Heart right ventricle (tissue), 16 donors: ENCODE data around the gene HSFY2. TPM values are rescaled to one million over a fixed set of nuclear protein-coding genes. Genes with fewer than 3 reads are reported as not detected.
"Not testable (repeated sequence)": the region's sequence is repeated elsewhere in the genome, so short reads cannot be mapped to it uniquely, and the experiment has no call there.

Experiments used
- ATAC-seq, 8 donors: fragments of 200-7000 bp; cut with Tn5 transposase; one replicate each; pipeline ENCODE4 v1.9.1; 2020; ENCODE audit warnings: mild to moderate bottlenecking in 8 of 8, moderate library complexity in 8 of 8, moderate number of reproducible peaks in 1 of 8
- DNase-seq, 2 donors: peaks; one replicate each; pipeline ENCODE4 v3.0.0-alpha.2; 2020
- H3K27ac ChIP-seq, 10 donors: fragments of 200-600 bp; sonication (generic) in 2 of 10; one replicate each; pipeline versions ENCODE4 v1.5.0 to v1.8.0; 2020 to 2022; ENCODE audit warnings: mild to moderate bottlenecking in 3 of 10
- H3K27me3 ChIP-seq, 7 donors: fragments of 200-600 bp; one replicate each; pipeline ENCODE4 v1.8.0; 2021 to 2022; ENCODE audit warnings: mild to moderate bottlenecking in 2 of 7
- H3K36me3 ChIP-seq, 9 donors: fragments of 200-600 bp; sonication (generic) in 1 of 9; one replicate each; pipeline versions ENCODE4 v1.5.0 to v1.8.0; 2020 to 2022; ENCODE audit warnings: mild to moderate bottlenecking in 2 of 9
- H3K4me1 ChIP-seq, 9 donors: fragments of 200-600 bp; sonication (generic) in 1 of 9; one replicate each; pipeline versions ENCODE4 v1.5.0 to v1.8.0; 2020 to 2022; ENCODE audit warnings: mild to moderate bottlenecking in 4 of 9
- H3K4me3 ChIP-seq, 10 donors: fragments of 200-600 bp; sonication (generic) in 2 of 10; one replicate each; pipeline versions ENCODE4 v1.5.0 to v1.8.0; 2020 to 2022; ENCODE audit warnings: mild to moderate bottlenecking in 7 of 10, moderate library complexity in 2 of 10
- H3K9me3 ChIP-seq, 11 donors: fragments of 200-600 bp in 10 of 11; sonication (generic) in 2 of 11; one replicate each; pipeline versions ENCODE4 v1.5.0 to v1.8.0; 2013 to 2022; ENCODE audit warnings: mild to moderate bottlenecking in 2 of 11, control low read depth in 1 of 11, moderate library complexity in 1 of 11
- WGBS, 2 donors: extraction: QIAGEN DNeasy Blood & Tissue Kit; methylation state at CpG; one replicate each; pipeline ENCODE4 v1.1.7; 2013; ENCODE audit warnings: inconsistent platforms in 1 of 2; 5-methylcytosine and 5-hydroxymethylcytosine counted together
- intact Hi-C, 10 donors: fragments of 100-400 bp; cut with DNase I; formaldehyde crosslinking; loops; one replicate each; pipeline versions ENCODE4 v1.11.1 to v1.14.2; 2022
- long read RNA-seq, 3 donors: library from polyadenylated mRNA; unstranded; transcript quantifications; one replicate each; pipeline ENCODE4 v2.0.0, GENCODE V29; 2020 to 2021
- polyA plus RNA-seq, 2 donors: library from polyadenylated mRNA; stranded (reverse); fragments of 200-250 nt; gene quantifications; one replicate each; pipeline ENCODE4 v1.2.3, GENCODE V29; 2013
- total RNA-seq, 10 donors: library from RNA; stranded (reverse); fragmentation: NEBNext Ultra II Directional in 3 of 10; extraction: Animal tissue kit (Norgen Biotek cat#: 25700) in 3 of 10; gene quantifications; one replicate each; pipeline versions ENCODE4 v1.2.1 to v1.2.4, GENCODE V29; 2021 to 2023
- donor health status: Arrhythmogenic right ventricular cardiomyopathy.
- donor health status: ischemic (EF 13 %, LVEDD 7.1; RV severe dilation, severe dysfunction).
- donor health status: healthy with polysubstance abuse.
- donor health status: DM: no; HTN: yes; CAD: no.
- donor health status: DM: no; HTN: no; CAD: no.
- donor health status: ischemic (EF 25% LVEDD 6.9; RV normal size, moderate dysfunction).
- donor health status: ischemic (EF 25% LVEDD 5.7; RV mildly dilated, moderate dysfunction).
- donor health status: healthy.
- donor health status: DM: yes; HTN: yes; CAD: no.
- donor health status: Ischemic cardiomyopathy.
- donor health status: ischemic (EF 35%, LVEDD 5.7; RV mildly dilated, moderate dysfunction).
- donor health status: nonischemic (EF 11% LVEDD 7.7; RV severe dilation, severe dysfunction).
- donor health status: DM: yes; HTN: yes; CAD: no.
- donor health status: PGD.
- donor health status: ischemic (EF 29% LVEDD 5.4; RV normal size, mild dysfunction).
- donor health status: nonischemic (EF 23%, LVEDD 6.1; RV moderate dilation, normal function).

HSFY2 gene, protein sequence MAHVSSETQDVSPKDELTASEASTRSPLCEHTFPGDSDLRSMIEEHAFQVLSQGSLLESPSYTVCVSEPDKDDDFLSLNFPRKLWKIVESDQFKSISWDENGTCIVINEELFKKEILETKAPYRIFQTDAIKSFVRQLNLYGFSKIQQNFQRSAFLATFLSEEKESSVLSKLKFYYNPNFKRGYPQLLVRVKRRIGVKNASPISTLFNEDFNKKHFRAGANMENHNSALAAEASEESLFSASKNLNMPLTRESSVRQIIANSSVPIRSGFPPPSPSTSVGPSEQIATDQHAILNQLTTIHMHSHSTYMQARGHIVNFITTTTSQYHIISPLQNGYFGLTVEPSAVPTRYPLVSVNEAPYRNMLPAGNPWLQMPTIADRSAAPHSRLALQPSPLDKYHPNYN
- total RNA-seq (under 1 TPM in 3 of 10 donors, not detected in 7; 0.16 to 0.32 (median 0.30) TPM), polyA plus RNA-seq (under 1 TPM; 0.03 to 0.29 TPM)
- long read RNA-seq, donor 1 = 0 reads
- long read RNA-seq, donor 2 = 0 reads
- long read RNA-seq, donor 3 = 0 reads

DNA sequence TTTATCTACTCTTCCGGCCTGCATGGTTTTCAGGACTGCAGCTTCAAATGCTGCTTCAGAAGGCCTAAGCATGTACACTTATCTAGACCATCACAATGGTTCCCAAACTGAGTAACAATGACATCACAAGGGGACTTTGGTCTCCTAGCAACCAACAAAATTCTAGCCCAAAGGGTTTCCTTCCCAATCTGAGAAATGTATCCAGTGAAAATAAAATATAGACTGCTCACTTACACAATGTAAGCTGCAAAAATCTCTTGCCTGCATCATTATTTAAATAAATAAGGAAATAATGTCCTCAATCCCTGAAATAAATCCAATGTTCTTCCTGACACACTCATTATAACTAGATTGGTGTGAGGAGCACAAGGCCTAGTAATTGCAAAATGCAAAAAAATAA, at the start of gene HSFY2:
HSFY2 (minus strand) TSS at position 101 of the 400 bp plus-strand sequence. CDS start 117 bp downstream, outside the sequence.
- no CpG with 5 or more reads among the region's 1 CpG for WGBS, 2 donors
- intact Hi-C loops, ATAC-seq: not testable (repeated sequence)

DNA sequence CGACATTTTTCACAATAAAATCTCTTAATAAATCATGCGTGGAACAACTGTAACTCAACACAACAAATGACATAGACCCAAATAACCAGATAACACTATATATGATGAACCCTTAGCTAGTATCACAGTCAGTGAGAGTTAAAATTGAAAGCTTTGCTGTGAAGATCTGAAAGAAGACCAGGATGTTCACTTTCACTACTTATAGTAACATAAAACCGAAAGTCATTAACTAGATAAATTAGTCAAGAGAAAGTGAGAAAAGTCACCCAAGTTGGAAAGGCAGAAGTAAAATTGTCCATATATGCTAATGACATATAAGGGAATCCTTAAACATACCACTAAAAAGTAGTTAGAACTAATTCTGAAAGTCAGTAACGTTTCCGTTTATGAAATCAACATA, 42.2 kb upstream of the HSFY2 start:
- H3K9me3 ChIP-seq, H3K4me3 ChIP-seq, intact Hi-C loops, ATAC-seq, H3K27me3 ChIP-seq, H3K4me1 ChIP-seq, DNase-seq, H3K27ac ChIP-seq, H3K36me3 ChIP-seq: not testable (repeated sequence)
- no CpG with 5 or more reads among the region's 5 CpGs for WGBS, 2 donors

More for the DNA sequence above, at the start of gene HSFY2:
- H3K27me3 ChIP-seq, H3K27ac ChIP-seq, H3K4me1 ChIP-seq, DNase-seq, H3K36me3 ChIP-seq, H3K9me3 ChIP-seq, H3K4me3 ChIP-seq: not testable (repeated sequence)

DNA sequence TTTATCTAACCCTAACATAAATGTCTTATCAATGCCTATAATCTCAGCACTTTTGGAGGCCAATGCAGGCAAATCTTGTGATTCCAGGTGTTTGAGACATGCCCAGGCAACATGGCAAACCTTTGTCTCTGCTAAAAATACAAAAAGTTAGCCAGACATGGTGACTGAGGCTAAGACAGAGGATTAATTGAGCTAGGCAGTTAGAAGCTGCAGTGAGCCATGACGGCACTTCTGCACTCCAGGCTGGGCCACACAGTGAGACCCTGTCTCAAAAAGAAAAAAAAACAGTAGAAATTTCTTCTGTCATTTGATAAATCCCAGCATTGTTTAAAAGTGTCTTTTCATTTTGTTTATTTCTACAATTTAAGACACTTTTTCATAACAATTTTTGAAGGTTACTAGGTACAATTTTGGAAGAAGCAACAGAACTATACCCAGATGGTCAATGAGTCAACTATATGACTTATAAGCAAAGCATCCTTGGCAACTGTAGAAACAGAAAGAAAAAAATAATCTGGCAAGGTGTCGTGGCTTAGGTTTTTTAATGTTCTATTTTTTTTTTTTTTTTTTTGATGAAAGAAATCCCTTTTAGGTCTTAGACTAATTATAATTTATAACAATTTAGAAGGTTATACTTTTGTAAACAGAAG, 15.3 kb upstream of the HSFY2 start:
- ATAC-seq, H3K27me3 ChIP-seq, intact Hi-C loops, H3K36me3 ChIP-seq, DNase-seq, H3K27ac ChIP-seq, H3K4me3 ChIP-seq, H3K4me1 ChIP-seq, H3K9me3 ChIP-seq: not testable (repeated sequence)
- no CpG with 5 or more reads among the region's 2 CpGs for WGBS, 2 donors

DNA sequence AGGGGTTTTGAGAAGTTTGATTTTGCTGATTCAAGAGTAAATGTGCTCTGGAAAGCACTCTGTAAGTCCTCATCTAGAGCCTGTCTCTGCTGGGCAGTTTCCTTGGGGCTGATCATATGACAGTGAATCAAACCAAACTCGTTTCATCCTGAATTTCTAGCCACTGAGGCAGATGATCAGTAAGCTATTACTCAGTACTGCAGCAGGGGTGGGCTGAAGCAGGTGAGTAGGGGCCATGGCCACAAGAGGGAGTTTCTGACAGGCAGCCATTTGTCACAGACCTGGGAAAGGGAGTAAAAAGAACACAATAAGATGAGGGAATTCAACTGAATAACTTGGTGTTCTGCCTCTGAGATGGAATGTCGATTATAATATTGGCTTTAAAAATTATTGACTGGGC, 19.5 kb downstream of the HSFY2 start:
- no CpG with 5 or more reads among the region's 2 CpGs for WGBS, 2 donors
- H3K4me1 ChIP-seq, H3K27me3 ChIP-seq, H3K36me3 ChIP-seq, H3K4me3 ChIP-seq, intact Hi-C loops, H3K27ac ChIP-seq, DNase-seq, H3K9me3 ChIP-seq, ATAC-seq: not testable (repeated sequence)

DNA sequence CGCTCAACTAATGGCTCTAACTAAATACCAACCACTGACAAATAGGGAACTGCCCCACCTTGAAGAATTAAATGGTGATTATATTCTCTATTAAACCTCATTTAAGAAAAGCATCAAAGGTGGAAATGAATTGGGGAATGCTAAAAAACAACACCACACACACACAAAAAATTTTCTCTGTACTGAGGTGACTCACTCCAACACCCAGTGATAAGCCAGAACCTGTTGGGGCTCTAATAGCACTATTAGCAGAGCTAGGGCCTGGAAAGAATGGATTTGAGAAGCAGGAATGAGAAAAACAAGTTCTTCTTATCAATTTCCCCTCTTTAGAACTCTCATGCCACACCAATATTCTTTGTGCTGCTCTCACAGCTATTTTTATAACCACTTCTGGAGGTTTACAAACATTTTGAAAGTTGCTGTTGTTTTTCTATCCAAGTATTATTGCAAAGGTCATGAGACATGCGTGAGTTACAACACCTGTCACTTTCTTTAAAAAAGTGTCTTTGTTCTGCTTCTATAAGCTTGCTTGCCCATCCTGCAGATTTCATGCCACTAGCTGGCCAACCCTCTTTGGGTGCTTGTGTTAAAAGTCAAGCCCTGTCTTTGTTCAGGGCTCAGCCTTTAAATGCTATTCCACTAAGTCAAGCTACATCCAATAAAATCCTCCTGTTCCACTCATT, 20.3 kb downstream of the HSFY2 start:
- no CpG with 5 or more reads among the region's 2 CpGs for WGBS, 2 donors
- H3K4me1 ChIP-seq, H3K27me3 ChIP-seq, H3K9me3 ChIP-seq, H3K27ac ChIP-seq, intact Hi-C loops, DNase-seq, H3K36me3 ChIP-seq, ATAC-seq, H3K4me3 ChIP-seq: not testable (repeated sequence)

- no CpG with 5 or more reads among the region's 3 CpGs for WGBS, 2 donors
- not testable (repeated sequence) for ATAC-seq
These were observed 49.8 kb downstream of the HSFY2 start for GRCh38 chrY:18723714-18724113.

More at GRCh38 chrY:18723714-18724113, 49.8 kb downstream of the HSFY2 start:
- intact Hi-C loops, H3K4me1 ChIP-seq, H3K27ac ChIP-seq, H3K27me3 ChIP-seq, DNase-seq, H3K9me3 ChIP-seq, H3K4me3 ChIP-seq, H3K36me3 ChIP-seq: not testable (repeated sequence)

Other genes with a start within 250 kb of the HSFY2 start
- gene HSFY1, start 227.0 kb downstream of the HSFY2 start, total RNA-seq = not detected
- not detected for gene HSFY1, start 227.0 kb downstream of the HSFY2 start, polyA plus RNA-seq